Measurements from ENCODE around the gene KRTAP20-2.

- TF ChIP-seq CTCF (conservative IDR thresholded peaks at IDR 0.05 in 1 of 2, IDR thresholded peaks at IDR 0.05 in 1 of 2; ENCODE audit: low read depth in 1 of 2, low read length in 2 of 2) (no peak), EZH2 (IDR thresholded peaks at IDR 0.05; ENCODE audit: low read length, missing control alignments) (no peak)
Measured at GRCh38 chr21:30613836-30614235, 21.2 kb upstream of the KRTAP20-2 start, which contains the start of gene KRTAP6-1.

Data from fibroblast of lung (primary cell).